PFSK-1 (cell line): ENCODE data around the gene C4orf17.

ENCODE experiments used
- POLR2AphosphoS5 ChIP-seq: IDR thresholded peaks from 2 replicates; pipeline ENCODE4 v1.6.1; 2012; ENCODE audit warnings: low read depth, mild to moderate bottlenecking, control low read depth, low read length, moderate library complexity
- REST ChIP-seq, 2 experiments: IDR thresholded peaks; 2 replicates each; pipeline versions ENCODE4 v1.6.1 to v1.8.0; 2011 to 2012; ENCODE audit warnings: low read depth in 2 of 2, low read length in 2 of 2, control low read depth in 1 of 2, inconsistent platforms in 1 of 2, mild to moderate bottlenecking in 1 of 2, moderate library complexity in 1 of 2; ENCODE audit not compliant: insufficient read depth in 1 of 2

GRCh38 chr4:99473131-99473530, 37.7 kb upstream of the C4orf17 start:
- TF ChIP-seq POLR2AphosphoS5 (no peak), REST (IDR thresholded peaks at IDR 0.05; ENCODE audit: insufficient read depth in 1 of 2, low read depth in 2 of 2, low read length in 2 of 2) (no peak)
